WTC11 (cell line): Measurements from ENCODE around the gene OR2T6. TPM values are rescaled to one million over a fixed set of nuclear protein-coding genes. Genes with fewer than 3 reads are reported as not detected.

Experiments
- total RNA-seq: library from RNA; stranded (reverse); gene quantifications from 3 replicates; pipeline ENCODE4 v1.2.3, GENCODE V29; 2021

The OR2T6 gene
- total RNA-seq, 1 experiment from 2014 or later = not detected

Other genes starting within 250 kb of the OR2T6 start
- gene OR2M5, start 230.6 kb upstream of the OR2T6 start, total RNA-seq = not detected in 3 replicates
- gene OR2M2, start 200.9 kb upstream of the OR2T6 start, total RNA-seq = not detected in 3 replicates
- not detected in 3 replicates for gene OR2M3, start 178.5 kb upstream of the OR2T6 start, total RNA-seq
- gene OR2M4, start 144.3 kb upstream of the OR2T6 start, total RNA-seq = not detected in 3 replicates
- gene OR2T33, start 97.8 kb upstream of the OR2T6 start, total RNA-seq = not detected in 3 replicates
- gene OR2T12, start 72.3 kb upstream of the OR2T6 start, total RNA-seq = not detected in 3 replicates
- not detected in 3 replicates for gene OR2M7, start 51.2 kb upstream of the OR2T6 start, total RNA-seq
- gene OR14C36, start 27.0 kb upstream of the OR2T6 start, total RNA-seq = not detected in 3 replicates
- not detected in 3 replicates for gene OR2T4, start 14.1 kb upstream of the OR2T6 start, total RNA-seq
- gene OR2T1, start 27.3 kb downstream of the OR2T6 start, total RNA-seq = not detected in 3 replicates
- gene OR2T2, start 69.9 kb downstream of the OR2T6 start, total RNA-seq = not detected in 3 replicates
- not detected in 3 replicates for gene OR2T3, start 97.6 kb downstream of the OR2T6 start, total RNA-seq
- not detected in 3 replicates for gene OR2T5, start 112.8 kb downstream of the OR2T6 start, total RNA-seq
- gene OR2G6, start 132.3 kb downstream of the OR2T6 start, total RNA-seq = not detected in 3 replicates
- gene OR2T29, start 187.0 kb downstream of the OR2T6 start, total RNA-seq = not detected in 3 replicates
- gene OR2T34, start 199.0 kb downstream of the OR2T6 start, total RNA-seq = not detected in 3 replicates
- not detected in 3 replicates for gene OR2T10, start 222.0 kb downstream of the OR2T6 start, total RNA-seq